Transverse colon (tissue), 4 donors: Measurements from ENCODE around the gene SH3RF1. TPM values are rescaled to one million over a fixed set of nuclear protein-coding genes. Genes with fewer than 3 reads are reported as not detected.
"Not testable (repeated sequence)": the region's sequence is repeated elsewhere in the genome, so short reads cannot be mapped to it uniquely, and the experiment has no call there.

Experiments used
- DNase-seq: peaks from one replicate; pipeline ENCODE4 v3.0.0-alpha.2; 2019
- H3K27ac ChIP-seq, 4 donors: fragments of 200-600 bp; sonication (generic); 2 replicates each; pipeline ENCODE4 v1.5.1; 2016 to 2018; ENCODE audit warnings: inconsistent platforms in 4 of 4
- H3K27me3 ChIP-seq: fragments of 200-600 bp; sonication (generic); 2 replicates; pipeline ENCODE4 v1.5.1; 2017; ENCODE audit warnings: inconsistent platforms
- H3K36me3 ChIP-seq, 4 donors: fragments of 200-600 bp; sonication (generic); 2 replicates each; pipeline ENCODE4 v1.5.1; 2017 to 2019; ENCODE audit warnings: inconsistent platforms in 4 of 4
- H3K4me1 ChIP-seq, 4 donors: fragments of 200-600 bp; sonication (generic); 2 replicates each; pipeline ENCODE4 v1.5.1; 2017 to 2020; ENCODE audit warnings: inconsistent platforms in 4 of 4
- H3K4me3 ChIP-seq, 4 donors: fragments of 200-600 bp; sonication (generic); 1 replicate in 1 of 4; 2 replicates in 3 of 4; pipeline versions ENCODE4 v1.5.1 to v1.6.1; 2017 to 2019; ENCODE audit warnings: inconsistent platforms in 4 of 4
- H3K9me3 ChIP-seq, 2 donors: fragments of 200-600 bp; sonication (generic); 2 replicates each; pipeline ENCODE4 v1.5.1; 2017 to 2019; ENCODE audit warnings: inconsistent platforms in 2 of 2
- EP300 ChIP-seq: sonication (generic); formaldehyde crosslinking; IDR thresholded peaks from one replicate; pipeline ENCODE4 v1.6.1; 2017; ENCODE audit warnings: antibody characterized with exemption, low read depth
- POLR2A ChIP-seq: fragments of 450-650 bp; IDR thresholded peaks from one replicate; pipeline ENCODE4 v1.6.1; 2016; ENCODE audit warnings: antibody characterized with exemption, mild to moderate bottlenecking, moderate library complexity
- POLR2AphosphoS5 ChIP-seq, 3 donors: sonication (generic); formaldehyde crosslinking; IDR thresholded peaks; one replicate each; pipeline ENCODE4 v1.6.1; 2016; ENCODE audit warnings: antibody characterized with exemption in 3 of 3
- WGBS, 2 donors: methylation state at CpG; one replicate each; pipeline ENCODE4 v1.1.5; 2018; ENCODE audit warnings: low coverage in 1 of 2; 5-methylcytosine and 5-hydroxymethylcytosine counted together
- in situ Hi-C, 4 donors: fragments of 200-750 bp; cut with MboI; loops; one replicate each; pipeline versions ENCODE4 v1.15.0 to v1.15.1; 2017; ENCODE audit warnings: low sequenced_read_pairs in 3 of 4, low pct_ligation_motif_present in 1 of 4, low pct_unique_long_range_greater_than_20kb in 1 of 4
- intact Hi-C: fragments of 100-400 bp; cut with DNase I; formaldehyde crosslinking; loops from one replicate; pipeline ENCODE4 v1.15.1; 2023; ENCODE audit warnings: low total_unique reads
- total RNA-seq, 4 donors: library from RNA; depleted of rRNA; stranded (reverse); fragments of >200 nt; gene quantifications; one replicate each; pipeline ENCODE4 v1.1.0, GENCODE V29; 2016
- TF ChIP-seq, protein P1 (sequence below), 5 experiments: fragments of 200-600 bp in 3 of 5; fragments of 450-650 bp in 2 of 5; sonication (generic) in 3 of 5; IDR thresholded peaks; 1 replicate in 2 of 5; 2 replicates in 3 of 5; pipeline ENCODE4 v1.5.1; 2016 to 2017; ENCODE audit warnings: antibody characterized with exemption in 5 of 5, inconsistent platforms in 3 of 5, mild to moderate bottlenecking in 2 of 5, moderate library complexity in 1 of 5

The SH3RF1 gene
- total RNA-seq, 4 donors from 2014 or later: 49.0 to 63.4 (median 54.3) TPM

DNA sequence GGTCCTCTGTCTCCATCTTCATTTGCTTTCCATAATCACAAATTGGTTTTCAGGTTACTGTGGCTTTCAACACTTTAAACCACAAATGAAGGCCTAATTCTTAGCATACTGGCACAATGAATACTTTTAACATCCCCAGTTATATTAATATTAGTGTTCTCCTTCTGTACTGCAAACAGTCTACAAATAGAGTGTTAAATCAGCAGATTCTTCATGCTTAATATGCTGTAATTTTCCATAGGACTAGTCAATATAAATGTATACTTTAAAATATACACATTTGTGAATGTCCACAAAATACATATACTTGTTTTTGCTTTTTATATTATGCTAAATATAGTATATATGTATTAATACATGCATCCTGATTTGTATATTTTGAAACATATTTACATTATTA, 72.6 kb downstream of the SH3RF1 start:
- H3K4me1 ChIP-seq: peaks cover 13 to 57% (median 20%) of the 10 kb centered on the region in 4 donors
- H3K9me3 ChIP-seq: no peaks in the 10 kb centered on the region
- no peaks in the 10 kb centered on the region for H3K27me3 ChIP-seq
- in situ Hi-C loops: no loop called here
- H3K36me3 ChIP-seq: no peaks in the 10 kb centered on the region
- TF ChIP-seq, protein P1, sequence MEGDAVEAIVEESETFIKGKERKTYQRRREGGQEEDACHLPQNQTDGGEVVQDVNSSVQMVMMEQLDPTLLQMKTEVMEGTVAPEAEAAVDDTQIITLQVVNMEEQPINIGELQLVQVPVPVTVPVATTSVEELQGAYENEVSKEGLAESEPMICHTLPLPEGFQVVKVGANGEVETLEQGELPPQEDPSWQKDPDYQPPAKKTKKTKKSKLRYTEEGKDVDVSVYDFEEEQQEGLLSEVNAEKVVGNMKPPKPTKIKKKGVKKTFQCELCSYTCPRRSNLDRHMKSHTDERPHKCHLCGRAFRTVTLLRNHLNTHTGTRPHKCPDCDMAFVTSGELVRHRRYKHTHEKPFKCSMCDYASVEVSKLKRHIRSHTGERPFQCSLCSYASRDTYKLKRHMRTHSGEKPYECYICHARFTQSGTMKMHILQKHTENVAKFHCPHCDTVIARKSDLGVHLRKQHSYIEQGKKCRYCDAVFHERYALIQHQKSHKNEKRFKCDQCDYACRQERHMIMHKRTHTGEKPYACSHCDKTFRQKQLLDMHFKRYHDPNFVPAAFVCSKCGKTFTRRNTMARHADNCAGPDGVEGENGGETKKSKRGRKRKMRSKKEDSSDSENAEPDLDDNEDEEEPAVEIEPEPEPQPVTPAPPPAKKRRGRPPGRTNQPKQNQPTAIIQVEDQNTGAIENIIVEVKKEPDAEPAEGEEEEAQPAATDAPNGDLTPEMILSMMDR (IDR thresholded peaks at IDR 0.05): no peak
- TF ChIP-seq POLR2A (no peak), EP300 (no peak), POLR2AphosphoS5 (IDR thresholded peaks at IDR 0.05) (no peak)
- no peak for DNase-seq
- no peak overlapping the region for H3K4me3 ChIP-seq
- no peak overlapping the region for H3K27ac ChIP-seq
- intact Hi-C loops: no loop called here

DNA sequence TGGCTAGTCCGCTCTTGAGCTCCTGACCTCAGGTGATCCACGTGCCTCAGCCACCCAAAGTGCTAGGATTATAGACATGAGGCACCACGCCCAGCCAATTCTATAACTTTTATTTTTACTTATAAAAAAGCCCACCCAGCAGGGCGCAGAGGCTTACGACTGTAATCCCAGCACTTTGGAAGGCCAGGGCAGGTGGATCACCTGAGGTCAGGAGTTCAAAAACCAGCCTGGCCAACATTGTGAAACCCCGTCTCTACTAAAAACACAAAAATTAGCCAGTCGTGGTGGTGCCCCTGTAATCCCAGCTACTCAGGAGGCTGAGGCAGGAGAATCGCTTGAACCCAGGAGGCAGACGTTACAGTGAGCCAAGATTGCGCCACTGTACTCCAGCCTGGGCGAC, 73.5 kb downstream of the SH3RF1 start:
- in situ Hi-C loops, intact Hi-C loops: not testable (repeated sequence)

DNA sequence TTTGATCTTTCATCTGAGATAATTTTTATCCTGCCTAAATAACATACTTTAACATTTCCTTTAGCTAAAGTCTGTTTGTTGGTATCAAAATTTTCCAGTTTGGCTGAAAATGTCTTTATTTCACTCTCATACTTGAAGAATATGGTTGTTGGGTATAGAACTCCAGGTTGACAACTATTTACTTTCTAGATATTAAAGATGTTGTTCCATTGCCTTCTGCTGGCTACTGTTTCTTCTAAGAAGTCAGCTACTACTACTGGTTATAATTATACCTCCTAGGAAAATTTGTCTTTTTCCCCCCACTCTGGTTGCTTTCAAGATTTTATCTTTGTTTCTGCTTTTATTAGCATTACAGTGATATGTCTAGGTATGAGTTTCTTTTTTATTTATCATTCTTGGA, 75.7 kb downstream of the SH3RF1 start:
- Histone ChIP-seq H3K9me3 (no peaks in the 10 kb centered on the region), H3K4me1 (peaks cover 0 to 30% (median 2%) of the 10 kb centered on the region in 4 donors), H3K4me3 (no peak overlapping the region), H3K27ac (no peak overlapping the region), H3K36me3 (no peaks in the 10 kb centered on the region), H3K27me3 (no peaks in the 10 kb centered on the region)
- in situ Hi-C loops: no loop called here
- DNase-seq: no peak
- TF ChIP-seq, protein P1 (IDR thresholded peaks at IDR 0.05): no peak
- intact Hi-C loops: no loop called here

More for the DNA sequence above, 73.5 kb downstream of the SH3RF1 start:
- H3K9me3 ChIP-seq, DNase-seq, H3K4me3 ChIP-seq, H3K27me3 ChIP-seq, H3K27ac ChIP-seq, H3K36me3 ChIP-seq: not testable (repeated sequence)
- H3K4me1 ChIP-seq: peaks cover 11 to 49% (median 20%) of the 10 kb centered on the region in 4 donors
- 94 to 96% methylated on average over 7 to 11 of the region's 11 CpGs for WGBS, 2 donors

DNA sequence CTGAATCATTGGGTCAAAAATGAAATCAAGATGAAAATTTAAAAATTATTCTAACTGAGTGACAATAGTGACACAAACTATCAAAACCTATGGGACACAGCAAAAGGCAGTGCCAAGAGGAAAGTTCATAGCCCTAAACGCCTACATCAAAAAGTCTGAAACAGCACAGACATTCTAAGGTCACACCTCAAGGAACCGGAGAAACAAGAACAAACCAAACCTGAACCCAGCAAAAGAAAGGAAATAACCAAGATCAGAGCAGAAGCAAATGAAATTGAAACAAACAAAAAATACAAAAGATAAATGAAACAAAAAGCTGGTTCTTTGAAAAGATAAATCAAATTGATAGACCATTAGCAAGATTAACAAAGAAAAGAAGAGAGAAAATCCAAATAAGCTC, 80.8 kb downstream of the SH3RF1 start:
- H3K36me3 ChIP-seq, intact Hi-C loops, H3K4me3 ChIP-seq, in situ Hi-C loops, H3K27me3 ChIP-seq, H3K9me3 ChIP-seq, H3K27ac ChIP-seq, DNase-seq: not testable (repeated sequence)
- 28 to 63% methylated on average over 2 of the region's 2 CpGs for WGBS, 2 donors
- peaks cover 0 to 30% (median 13%) of the 10 kb centered on the region in 4 donors for H3K4me1 ChIP-seq

DNA sequence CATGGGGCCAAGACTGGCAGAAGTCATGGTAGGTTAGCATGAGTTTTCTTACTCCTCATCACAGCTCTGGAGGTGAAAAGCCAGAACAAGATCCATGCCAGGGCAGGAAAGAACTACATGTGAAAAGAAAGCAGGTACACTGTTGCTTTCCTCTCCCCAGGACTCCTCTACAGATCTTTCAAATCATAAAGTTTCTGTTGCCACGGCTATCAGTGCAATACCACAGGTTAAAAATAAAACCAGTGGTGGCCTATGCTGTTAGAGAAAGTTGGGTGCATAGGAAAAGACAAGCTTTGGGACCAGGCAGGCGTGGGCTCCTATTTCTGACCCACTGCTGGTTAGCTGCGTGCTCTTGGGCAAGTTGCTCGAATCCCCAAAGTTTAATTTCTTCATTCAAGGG, 81.4 kb downstream of the SH3RF1 start:
- no peak for TF ChIP-seq EP300
- no peak for TF ChIP-seq POLR2AphosphoS5 (IDR thresholded peaks at IDR 0.05)
- no peak for TF ChIP-seq POLR2A
- TF ChIP-seq, protein P1 (IDR thresholded peaks at IDR 0.05): no peak
- in situ Hi-C loops: no loop called here
- no peaks in the 10 kb centered on the region for H3K27me3 ChIP-seq
- no peak overlapping the region for H3K4me3 ChIP-seq
- intact Hi-C loops: no loop called here
- H3K9me3 ChIP-seq: no peaks in the 10 kb centered on the region
- H3K36me3 ChIP-seq: no peaks in the 10 kb centered on the region
- 40 to 69% methylated on average over 1 to 4 of the region's 4 CpGs for WGBS, 2 donors
- H3K27ac ChIP-seq: no peak overlapping the region
- H3K4me1 ChIP-seq: peaks cover 0 to 36% (median 13%) of the 10 kb centered on the region in 4 donors
- DNase-seq: no peak
